HepG2 (cell line): ENCODE measurements around the gene LYRM7. TPM values are rescaled to one million over a fixed set of nuclear protein-coding genes. Genes with fewer than 3 reads are reported as not detected.

Source experiments
- ATAC-seq: fragments of 200-7000 bp; cut with Tn5 transposase; 3 replicates; pipeline ENCODE4 v1.9.1; 2020; ENCODE audit warnings: mild to moderate bottlenecking, moderate library complexity
- BruUV-seq: library from RNA; stranded (reverse); fragments of 400-500 nt; replicated peaks from 2 replicates; lab custom pipeline; 2021; lab: Mats Ljungman, UMichigan
- CTCF ChIA-PET: fragments of 300-600 bp; formaldehyde crosslinking; extraction: SDS; loops from one replicate; lab custom pipeline; 2021; ENCODE audit warnings: low total read pairs, inconsistent platforms, low intra/inter-chr PET ratio; lab: Yijun Ruan, JAX
- POLR2A ChIA-PET: fragments of 350-600 bp; sonication (Branson Sonifier 250); formaldehyde crosslinking; loops from one replicate; lab custom pipeline; 2020; ENCODE audit warnings: antibody characterized with exemption, inconsistent platforms; lab: Yijun Ruan, JAX
- DNase-seq: peaks from one replicate; pipeline ENCODE4 v3.0.0-alpha.2; 2015; ENCODE audit warnings: low spot score
- FAIRE-seq: peaks from 3 replicates; lab custom pipeline; 2011; peaks lifted over from hg19 to GRCh38; lab: Jason Lieb, UNC
- H2AFZ ChIP-seq: one replicate; pipeline ENCODE4 v1.6.1; 2011; ENCODE audit warnings: low read length, inconsistent platforms
- H3K27ac ChIP-seq: fragments of 300-600 bp; 3 replicates; pipeline ENCODE4 v1.8.0; 2011; ENCODE audit warnings: mixed run types, mild to moderate bottlenecking, mixed read lengths, low read length, inconsistent platforms; ENCODE audit not compliant: insufficient read depth; ENCODE audit errors: extremely low read length
- H3K27me3 ChIP-seq, 2 experiments: fragments of 200-600 bp in 1 of 2; 2 replicates in 1 of 2; 3 replicates in 1 of 2; pipeline versions ENCODE4 v1.6.0 to v1.8.0; 2011; ENCODE audit warnings: low read length in 2 of 2, mild to moderate bottlenecking in 2 of 2, moderate library complexity in 2 of 2, inconsistent platforms in 1 of 2; ENCODE audit not compliant: insufficient read depth in 2 of 2, control insufficient read depth in 1 of 2
- H3K36me3 ChIP-seq, 2 experiments: fragments of 200-600 bp in 1 of 2; replicated peaks in 1 of 2; 2 replicates in 1 of 2; 3 replicates in 1 of 2; pipeline versions ENCODE4 v1.5.1 to v1.8.0; 2011; ENCODE audit warnings: low read length in 2 of 2, inconsistent platforms in 1 of 2; ENCODE audit not compliant: insufficient read depth in 2 of 2, control insufficient read depth in 1 of 2
- H3K4me1 ChIP-seq: 2 replicates; pipeline ENCODE4 v1.5.1; 2012; ENCODE audit warnings: low read length, inconsistent platforms; ENCODE audit not compliant: insufficient read depth
- H3K4me2 ChIP-seq: 2 replicates; pipeline ENCODE4 v1.6.0; 2011; ENCODE audit warnings: low read depth, low read length, inconsistent platforms
- H3K4me3 ChIP-seq, 3 experiments: fragments of 200-600 bp in 1 of 3; sonication (generic), shearing (Covaris generic) in 1 of 3; replicated peaks in 1 of 3; 2 replicates each; pipeline ENCODE4 v1.5.1; 2011 to 2016; ENCODE audit warnings: low read length in 3 of 3, inconsistent platforms in 2 of 3, low read depth in 2 of 3, mild to moderate bottlenecking in 2 of 3, control low read depth in 1 of 3, mixed read lengths in 1 of 3; ENCODE audit not compliant: insufficient read depth in 1 of 3
- H3K79me2 ChIP-seq: one replicate; pipeline ENCODE4 v1.6.1; 2011; ENCODE audit warnings: low read length, inconsistent platforms; ENCODE audit not compliant: insufficient read depth
- H3K9ac ChIP-seq: 2 replicates; pipeline ENCODE4 v1.6.0; 2011; ENCODE audit warnings: mild to moderate bottlenecking, low read depth, low read length, inconsistent platforms; ENCODE audit not compliant: insufficient read depth
- H3K9me3 ChIP-seq: 2 replicates; pipeline ENCODE4 v1.5.1; 2012; ENCODE audit warnings: mild to moderate bottlenecking, low read length
- H4K20me1 ChIP-seq: 2 replicates; pipeline ENCODE4 v1.6.0; 2011; ENCODE audit warnings: inconsistent platforms, mild to moderate bottlenecking, low read length, moderate library complexity; ENCODE audit not compliant: insufficient read depth
- FOSL1 ChIP-seq: sonication (generic); formaldehyde crosslinking; IDR thresholded peaks from 2 replicates; pipeline ENCODE4 v1.9.0; 2021; ENCODE audit warnings: missing genetic modification reagents, borderline replicate concordance
- FOXJ3 ChIP-seq: sonication (generic); formaldehyde crosslinking; IDR thresholded peaks from 2 replicates; pipeline ENCODE4 v1.4.0; 2020; ENCODE audit warnings: missing genetic modification reagents, mild to moderate bottlenecking, borderline replicate concordance
- GATAD1 ChIP-seq: IDR thresholded peaks from 2 replicates; pipeline ENCODE4 v1.6.1; 2016; ENCODE audit warnings: missing genetic modification reagents, missing compliant biosample characterization
- JUNB ChIP-seq: sonication (generic); formaldehyde crosslinking; IDR thresholded peaks from 2 replicates; pipeline ENCODE4 v1.8.0; 2022; ENCODE audit warnings: missing genetic modification reagents, mild to moderate bottlenecking, borderline replicate concordance
- MXI1 ChIP-seq: IDR thresholded peaks from 3 replicates; pipeline ENCODE4 v1.6.1; 2012; ENCODE audit warnings: low read depth, low read length, inconsistent platforms, borderline replicate concordance
- TP53 ChIP-seq: sonication (generic); formaldehyde crosslinking; conservative IDR thresholded peaks from 2 replicates; pipeline ENCODE4 v1.4.0; 2020; ENCODE audit warnings: missing genetic modification reagents
- ZBTB46 ChIP-seq: sonication (generic); formaldehyde crosslinking; IDR thresholded peaks from 2 replicates; pipeline ENCODE4 v1.4.0; 2020; ENCODE audit warnings: mild to moderate bottlenecking, missing genetic modification reagents, borderline replicate concordance
- ZNF138 ChIP-seq: sonication (generic); formaldehyde crosslinking; IDR thresholded peaks from 2 replicates; pipeline ENCODE4 v1.5.0; 2020; ENCODE audit warnings: mild to moderate bottlenecking, low read depth, missing genetic modification reagents
- ZNF382 ChIP-seq: sonication (generic); formaldehyde crosslinking; IDR thresholded peaks from 2 replicates; pipeline ENCODE4 v1.5.0; 2020; ENCODE audit warnings: missing genetic modification reagents, mild to moderate bottlenecking, borderline replicate concordance
- ZNF619 ChIP-seq: sonication (generic); formaldehyde crosslinking; IDR thresholded peaks from 2 replicates; pipeline ENCODE4 v1.4.0; 2020; ENCODE audit warnings: mild to moderate bottlenecking, missing genetic modification reagents
- ZNF766 ChIP-seq: sonication (generic); formaldehyde crosslinking; IDR thresholded peaks from 2 replicates; pipeline ENCODE4 v1.5.0; 2020; ENCODE audit warnings: missing genetic modification reagents, borderline replicate concordance
- WGBS: methylation state at CpG from one replicate; pipeline ENCODE4 v1.1.6; 2017; ENCODE audit warnings: low lambda C conversion rate; 5-methylcytosine and 5-hydroxymethylcytosine counted together
- in situ Hi-C: cut with HindIII; loops from 2 replicates; pipeline ENCODE4 v1.10.0; 2017; ENCODE audit warnings: low pct_unique_long_range_greater_than_20kb; ENCODE audit not compliant: extremely low pct_ligation_motif_present
- intact Hi-C: fragments of 100-400 bp; cut with micrococcal nuclease; formaldehyde crosslinking; loops from one replicate; pipeline ENCODE4 v1.10.0; 2022; ENCODE audit not compliant: unreplicated experiment
- polyA plus RNA-seq, 8 experiments: library from polyadenylated mRNA; depleted of rRNA in 3 of 8; stranded (reverse) in 7 of 8; unstranded in 1 of 8; fragments of >200 nt; fragmentation: Illumina TruSeq in 4 of 8; extraction: Trizol in 4 of 8; gene quantifications; 2 replicates each; pipeline versions ENCODE4 v1.2.1 to v1.2.3, GENCODE V29; 2011 to 2016; ENCODE audit warnings: low read depth in 4 of 8, missing spikeins in 1 of 8, mixed read lengths in 1 of 8; ENCODE audit not compliant: insufficient read depth in 1 of 8
- total RNA-seq, 5 experiments: library from RNA; depleted of rRNA; stranded (reverse); fragments of >200 nt; fragmentation: Illumina TruSeq; extraction: Trizol; gene quantifications; 2 replicates each; pipeline ENCODE4 v1.2.3, GENCODE V29; 2016; ENCODE audit warnings: low read depth in 1 of 5
- TF ChIP-seq, protein P1 (sequence below): sonication (generic); formaldehyde crosslinking; IDR thresholded peaks from 2 replicates; pipeline ENCODE4 v1.8.0; 2022; ENCODE audit warnings: missing genetic modification reagents, mild to moderate bottlenecking, inconsistent platforms, borderline replicate concordance
- TF ChIP-seq, protein P2 (sequence below): sonication (generic); formaldehyde crosslinking; IDR thresholded peaks from 2 replicates; pipeline ENCODE4 v1.5.0; 2020; ENCODE audit warnings: mild to moderate bottlenecking, missing genetic modification reagents, borderline replicate concordance

The LYRM7 gene
- total and polyA plus RNA-seq, 2 of the 13 experiments (the other 11 are each of a cell fraction or from before 2014, with no cell fraction given), result 3.0 to 5.5 TPM

DNA sequence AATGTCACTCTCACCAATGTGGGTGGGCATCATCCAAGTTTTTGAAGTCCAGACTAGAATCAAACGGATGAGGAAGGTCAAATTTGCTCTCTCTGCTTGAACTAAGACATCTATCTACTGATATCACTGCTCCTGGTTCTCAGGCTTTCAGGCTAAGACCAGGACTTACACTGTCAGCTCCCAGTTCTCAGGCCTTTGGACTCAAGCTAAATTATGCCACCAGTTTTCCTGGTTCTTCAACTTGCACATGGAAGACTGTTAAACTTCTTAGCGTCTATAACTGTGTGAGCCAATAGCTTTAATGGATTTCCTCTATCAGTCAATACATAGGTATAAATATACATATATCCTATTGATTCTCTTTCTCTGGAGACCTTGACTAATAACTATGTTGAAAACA lies 35.3 kb downstream of the LYRM7 start (continued):
- TF ChIP-seq, protein P1, sequence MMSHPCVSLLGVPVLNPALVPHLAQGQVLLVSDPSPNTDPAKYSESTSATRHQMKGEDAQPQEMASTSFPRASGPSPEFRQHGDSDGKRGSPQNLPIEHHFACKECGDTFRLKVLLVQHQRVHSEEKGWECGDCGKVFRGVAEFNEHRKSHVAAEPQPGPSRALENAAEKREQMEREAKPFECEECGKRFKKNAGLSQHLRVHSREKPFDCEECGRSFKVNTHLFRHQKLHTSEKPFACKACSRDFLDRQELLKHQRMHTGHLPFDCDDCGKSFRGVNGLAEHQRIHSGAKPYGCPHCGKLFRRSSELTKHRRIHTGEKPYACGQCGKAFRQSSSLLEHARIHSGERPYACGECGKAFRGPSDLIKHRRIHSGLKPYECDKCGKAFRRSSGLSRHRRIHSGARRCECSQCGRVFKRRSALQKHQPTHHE (CRISPR knock-in tag), result no peak
- TF ChIP-seq FOSL1 (CRISPR knock-in tag), result no peak
- TF ChIP-seq FOXJ3 (CRISPR knock-in tag), result no peak

- WGBS, result 9% methylated on average over 1 of the region's 1 CpG
- FAIRE-seq (no peak), DNase-seq (no peak), ATAC-seq (no peak)
- POLR2A ChIA-PET, result no interaction called here
- H3K4me2 ChIP-seq, result no peak overlapping the region
- intact Hi-C loops, result no loop called here
- no peak overlapping the region for H3K4me3 ChIP-seq
- H3K27me3 ChIP-seq, result no peaks in the 10 kb centered on the region; a peak in 1 of 5 replicates
- H4K20me1 ChIP-seq, result no peaks in the 10 kb centered on the region
- no peaks in the 10 kb centered on the region for H3K9me3 ChIP-seq
- no peaks in the 10 kb centered on the region for H3K4me1 ChIP-seq
- no peak overlapping the region for H2AFZ ChIP-seq
- no peak overlapping the region for H3K9ac ChIP-seq
- in situ Hi-C loops, result no loop called here
- no peaks in the 10 kb centered on the region for H3K36me3 ChIP-seq
- no peak overlapping the region for H3K27ac ChIP-seq
- CTCF ChIA-PET, result no interaction called here
- BruUV-seq, result no TSS peak
- no peaks in the 10 kb centered on the region for H3K79me2 ChIP-seq
- TF ChIP-seq ZNF138 (CRISPR knock-in tag) (no peak), ZBTB46 (CRISPR knock-in tag) (no peak), ZNF382 (CRISPR knock-in tag) (no peak), TP53 (no peak), ZNF619 (CRISPR knock-in tag) (no peak), JUNB (CRISPR knock-in tag) (no peak), ZNF766 (no peak), GATAD1 (CRISPR knock-in tag) (no peak), MXI1 (no peak)
- TF ChIP-seq, protein P2, sequence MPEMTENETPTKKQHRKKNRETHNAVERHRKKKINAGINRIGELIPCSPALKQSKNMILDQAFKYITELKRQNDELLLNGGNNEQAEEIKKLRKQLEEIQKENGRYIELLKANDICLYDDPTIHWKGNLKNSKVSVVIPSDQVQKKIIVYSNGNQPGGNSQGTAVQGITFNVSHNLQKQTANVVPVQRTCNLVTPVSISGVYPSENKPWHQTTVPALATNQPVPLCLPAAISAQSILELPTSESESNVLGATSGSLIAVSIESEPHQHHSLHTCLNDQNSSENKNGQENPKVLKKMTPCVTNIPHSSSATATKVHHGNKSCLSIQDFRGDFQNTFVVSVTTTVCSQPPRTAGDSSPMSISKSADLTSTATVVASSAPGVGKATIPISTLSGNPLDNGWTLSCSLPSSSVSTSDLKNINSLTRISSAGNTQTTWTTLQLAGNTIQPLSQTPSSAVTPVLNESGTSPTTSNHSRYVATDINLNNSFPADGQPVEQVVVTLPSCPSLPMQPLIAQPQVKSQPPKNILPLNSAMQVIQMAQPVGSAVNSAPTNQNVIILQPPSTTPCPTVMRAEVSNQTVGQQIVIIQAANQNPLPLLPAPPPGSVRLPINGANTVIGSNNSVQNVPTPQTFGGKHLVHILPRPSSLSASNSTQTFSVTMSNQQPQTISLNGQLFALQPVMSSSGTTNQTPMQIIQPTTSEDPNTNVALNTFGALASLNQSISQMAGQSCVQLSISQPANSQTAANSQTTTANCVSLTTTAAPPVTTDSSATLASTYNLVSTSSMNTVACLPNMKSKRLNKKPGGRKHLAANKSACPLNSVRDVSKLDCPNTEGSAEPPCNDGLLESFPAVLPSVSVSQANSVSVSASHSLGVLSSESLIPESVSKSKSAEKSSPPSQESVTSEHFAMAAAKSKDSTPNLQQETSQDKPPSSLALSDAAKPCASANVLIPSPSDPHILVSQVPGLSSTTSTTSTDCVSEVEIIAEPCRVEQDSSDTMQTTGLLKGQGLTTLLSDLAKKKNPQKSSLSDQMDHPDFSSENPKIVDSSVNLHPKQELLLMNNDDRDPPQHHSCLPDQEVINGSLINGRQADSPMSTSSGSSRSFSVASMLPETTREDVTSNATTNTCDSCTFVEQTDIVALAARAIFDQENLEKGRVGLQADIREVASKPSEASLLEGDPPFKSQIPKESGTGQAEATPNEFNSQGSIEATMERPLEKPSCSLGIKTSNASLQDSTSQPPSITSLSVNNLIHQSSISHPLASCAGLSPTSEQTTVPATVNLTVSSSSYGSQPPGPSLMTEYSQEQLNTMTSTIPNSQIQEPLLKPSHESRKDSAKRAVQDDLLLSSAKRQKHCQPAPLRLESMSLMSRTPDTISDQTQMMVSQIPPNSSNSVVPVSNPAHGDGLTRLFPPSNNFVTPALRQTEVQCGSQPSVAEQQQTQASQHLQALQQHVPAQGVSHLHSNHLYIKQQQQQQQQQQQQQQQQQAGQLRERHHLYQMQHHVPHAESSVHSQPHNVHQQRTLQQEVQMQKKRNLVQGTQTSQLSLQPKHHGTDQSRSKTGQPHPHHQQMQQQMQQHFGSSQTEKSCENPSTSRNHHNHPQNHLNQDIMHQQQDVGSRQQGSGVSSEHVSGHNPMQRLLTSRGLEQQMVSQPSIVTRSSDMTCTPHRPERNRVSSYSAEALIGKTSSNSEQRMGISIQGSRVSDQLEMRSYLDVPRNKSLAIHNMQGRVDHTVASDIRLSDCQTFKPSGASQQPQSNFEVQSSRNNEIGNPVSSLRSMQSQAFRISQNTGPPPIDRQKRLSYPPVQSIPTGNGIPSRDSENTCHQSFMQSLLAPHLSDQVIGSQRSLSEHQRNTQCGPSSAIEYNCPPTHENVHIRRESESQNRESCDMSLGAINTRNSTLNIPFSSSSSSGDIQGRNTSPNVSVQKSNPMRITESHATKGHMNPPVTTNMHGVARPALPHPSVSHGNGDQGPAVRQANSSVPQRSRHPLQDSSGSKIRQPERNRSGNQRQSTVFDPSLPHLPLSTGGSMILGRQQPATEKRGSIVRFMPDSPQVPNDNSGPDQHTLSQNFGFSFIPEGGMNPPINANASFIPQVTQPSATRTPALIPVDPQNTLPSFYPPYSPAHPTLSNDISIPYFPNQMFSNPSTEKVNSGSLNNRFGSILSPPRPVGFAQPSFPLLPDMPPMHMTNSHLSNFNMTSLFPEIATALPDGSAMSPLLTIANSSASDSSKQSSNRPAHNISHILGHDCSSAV (CRISPR knock-in tag), result no peak
Measured at GRCh38 chr5:131206772-131207171, 36.0 kb downstream of the LYRM7 start.
